Measurements from ENCODE around the gene CCDC142. TPM values are rescaled to one million over a fixed set of nuclear protein-coding genes. Genes with fewer than 3 reads are reported as not detected.

The CCDC142 gene
- total and polyA plus RNA-seq, 2 of the 8 experiments (the other 6 are each of a cell fraction or from before 2014, with no cell fraction given), result 6.0 to 10.7 TPM

DNA sequence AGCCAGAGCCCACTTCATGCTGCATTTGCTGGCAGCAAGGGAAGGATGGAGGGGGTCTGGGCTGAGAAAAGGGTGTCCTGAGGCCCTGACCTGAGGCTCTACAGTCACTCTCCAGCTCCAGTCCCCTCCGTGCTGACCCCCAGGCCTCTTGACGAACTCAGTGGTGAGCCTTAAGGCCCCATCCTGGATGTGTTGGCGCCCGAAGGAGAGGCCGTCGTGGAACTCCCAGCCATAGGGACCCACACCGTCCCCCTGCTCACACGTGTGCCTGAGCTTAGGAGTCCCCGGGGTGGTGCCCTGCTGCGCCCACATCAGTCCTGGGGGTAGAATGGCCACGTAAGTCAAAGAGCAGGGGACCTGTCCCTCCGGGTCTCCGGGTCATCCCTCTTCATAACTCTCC, 18.4 kb downstream of the CCDC142 start (continued):
- TF ChIP-seq NRF1 (IDR thresholded peaks at IDR 0.05; ENCODE audit: low read depth, low read length), result no peak

All from H1 (cell line).